ENCODE data around the gene XRCC3.

The XRCC3 gene

DNA sequence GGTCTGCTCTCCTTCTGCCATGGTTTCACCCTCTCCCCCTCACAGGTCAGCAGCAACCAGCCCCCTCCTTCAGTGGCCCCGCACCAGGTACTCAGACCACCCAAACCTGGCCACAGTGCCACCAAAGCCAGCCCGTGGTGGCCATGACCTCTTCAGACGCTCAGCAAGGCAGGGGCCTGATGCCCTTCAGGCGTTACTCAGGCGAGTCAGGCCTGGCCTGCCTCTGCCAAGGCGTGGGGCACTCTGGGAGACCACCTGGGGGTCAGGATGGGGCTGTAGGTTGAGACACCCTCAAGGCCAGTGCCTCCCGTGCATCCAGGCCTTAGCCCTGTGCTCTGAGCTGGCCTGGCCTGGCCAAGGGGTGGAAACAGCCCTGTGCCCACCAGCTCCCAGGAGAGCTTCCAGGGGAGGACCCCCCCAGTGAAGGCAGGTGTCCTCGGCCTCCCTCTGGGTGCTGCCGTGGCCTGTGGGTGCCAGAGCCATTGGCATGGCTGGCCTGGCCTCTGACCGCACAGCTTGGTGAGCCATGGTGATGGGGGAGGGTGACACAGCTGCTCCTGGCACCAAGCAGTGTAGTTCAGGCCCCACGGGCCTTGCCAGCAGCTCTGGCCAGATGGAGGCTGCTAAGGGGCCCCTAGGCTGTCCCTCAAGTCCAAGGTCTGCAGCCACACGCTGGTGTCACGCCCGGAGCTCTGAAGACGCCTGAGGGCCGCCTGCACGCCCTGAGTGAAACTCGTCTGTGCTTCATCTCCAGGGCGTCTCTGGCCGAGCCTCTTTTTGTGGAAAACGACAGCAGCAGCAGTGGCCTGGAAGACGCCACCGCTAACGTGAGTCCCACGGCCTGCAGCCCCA is 15.1 kb downstream of the XRCC3 start:
- TF ChIP-seq, protein P1, sequence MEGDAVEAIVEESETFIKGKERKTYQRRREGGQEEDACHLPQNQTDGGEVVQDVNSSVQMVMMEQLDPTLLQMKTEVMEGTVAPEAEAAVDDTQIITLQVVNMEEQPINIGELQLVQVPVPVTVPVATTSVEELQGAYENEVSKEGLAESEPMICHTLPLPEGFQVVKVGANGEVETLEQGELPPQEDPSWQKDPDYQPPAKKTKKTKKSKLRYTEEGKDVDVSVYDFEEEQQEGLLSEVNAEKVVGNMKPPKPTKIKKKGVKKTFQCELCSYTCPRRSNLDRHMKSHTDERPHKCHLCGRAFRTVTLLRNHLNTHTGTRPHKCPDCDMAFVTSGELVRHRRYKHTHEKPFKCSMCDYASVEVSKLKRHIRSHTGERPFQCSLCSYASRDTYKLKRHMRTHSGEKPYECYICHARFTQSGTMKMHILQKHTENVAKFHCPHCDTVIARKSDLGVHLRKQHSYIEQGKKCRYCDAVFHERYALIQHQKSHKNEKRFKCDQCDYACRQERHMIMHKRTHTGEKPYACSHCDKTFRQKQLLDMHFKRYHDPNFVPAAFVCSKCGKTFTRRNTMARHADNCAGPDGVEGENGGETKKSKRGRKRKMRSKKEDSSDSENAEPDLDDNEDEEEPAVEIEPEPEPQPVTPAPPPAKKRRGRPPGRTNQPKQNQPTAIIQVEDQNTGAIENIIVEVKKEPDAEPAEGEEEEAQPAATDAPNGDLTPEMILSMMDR (IDR thresholded peaks at IDR 0.05; ENCODE audit: low read depth, low read length), result no peak
- TF ChIP-seq, protein P2, sequence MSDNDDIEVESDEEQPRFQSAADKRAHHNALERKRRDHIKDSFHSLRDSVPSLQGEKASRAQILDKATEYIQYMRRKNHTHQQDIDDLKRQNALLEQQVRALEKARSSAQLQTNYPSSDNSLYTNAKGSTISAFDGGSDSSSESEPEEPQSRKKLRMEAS (IDR thresholded peaks at IDR 0.05; ENCODE audit: low read depth, low read length), result no peak
- TF ChIP-seq MYC (IDR thresholded peaks at IDR 0.05; ENCODE audit: low read depth, low read length), result no peak
- TF ChIP-seq POLR2A (IDR thresholded peaks at IDR 0.05; ENCODE audit: extremely low read depth, insufficient read length), result no peak
- H3K4me3 ChIP-seq (ENCODE audit: low read depth, low read length), result no peak overlapping the region
- no peak for DNase-seq (ENCODE audit: low read depth)

DNA sequence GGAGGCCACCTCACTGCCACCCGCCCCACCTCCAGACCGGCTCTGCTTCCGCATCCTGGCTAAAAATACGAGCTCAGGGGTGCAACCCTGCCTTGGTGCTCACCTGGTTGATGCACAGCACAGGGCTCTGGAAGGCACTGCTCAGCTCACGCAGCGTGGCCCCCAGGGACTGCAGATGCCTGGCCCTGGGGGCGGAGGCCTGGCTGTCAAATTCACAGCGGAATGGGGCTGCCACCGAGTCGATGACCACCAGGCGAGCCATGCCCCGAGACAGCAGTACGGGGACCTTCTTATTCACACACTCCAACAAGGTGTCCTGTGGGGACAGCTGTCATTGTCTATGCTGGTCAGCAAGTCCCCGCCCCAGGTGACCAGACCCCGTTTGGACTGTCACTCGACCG is 16.0 kb downstream of the XRCC3 start:
- no peak overlapping the region for H3K4me3 ChIP-seq (ENCODE audit: low read depth, low read length)
- TF ChIP-seq MYC (IDR thresholded peaks at IDR 0.05; ENCODE audit: low read depth, low read length), result no peak
- DNase-seq (ENCODE audit: low read depth), result no peak

DNA sequence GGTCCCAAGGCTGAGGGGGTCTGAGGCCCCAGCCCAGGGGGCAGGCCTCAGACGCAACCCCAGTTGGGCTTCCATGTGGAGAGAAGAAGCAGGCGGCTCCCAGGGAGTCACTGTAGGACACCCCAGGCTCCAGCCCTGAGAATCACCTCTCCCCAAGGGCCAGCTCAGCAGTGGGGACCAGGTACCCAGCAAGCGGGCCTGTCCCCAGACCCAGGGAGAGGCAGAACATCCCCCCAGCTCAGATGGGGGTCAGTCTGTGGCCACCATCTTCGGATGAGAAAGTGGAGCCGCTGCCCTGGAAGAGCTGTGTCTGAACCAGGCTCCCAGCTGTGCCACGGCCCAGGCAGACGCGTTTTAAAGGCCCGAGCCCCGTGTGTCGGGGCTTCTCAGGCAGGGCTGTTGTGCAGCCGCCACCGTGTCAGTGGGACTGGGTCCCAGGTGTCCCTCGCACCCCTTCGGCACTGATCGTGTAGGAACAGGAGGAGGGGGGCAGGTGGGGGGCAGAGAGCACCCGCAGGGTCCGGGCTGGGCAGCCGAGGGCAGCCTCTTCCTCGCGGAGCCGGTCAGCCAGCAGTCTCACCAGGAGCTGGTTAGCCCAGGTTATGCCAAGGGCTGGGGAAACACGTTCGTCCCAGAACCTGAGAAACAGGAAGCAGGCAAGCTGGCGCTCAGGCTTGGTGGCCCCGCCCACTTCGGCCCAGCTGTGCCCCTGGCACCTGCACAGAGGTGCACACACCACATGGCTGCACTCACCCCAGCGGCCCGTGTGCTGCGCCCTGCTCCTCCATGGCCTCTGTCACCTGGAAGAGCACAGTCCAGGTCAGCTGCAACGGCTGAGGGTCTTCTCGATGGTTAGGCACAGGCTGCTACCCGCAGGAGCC is 16.6 kb downstream of the XRCC3 start:
- H3K4me3 ChIP-seq (ENCODE audit: low read depth, low read length), result no peak overlapping the region
- no peak for DNase-seq (ENCODE audit: low read depth)
- TF ChIP-seq, protein P2 (IDR thresholded peaks at IDR 0.05; ENCODE audit: low read depth, low read length), result no peak
- TF ChIP-seq POLR2A (IDR thresholded peaks at IDR 0.05; ENCODE audit: extremely low read depth, insufficient read length) (no peak), MYC (IDR thresholded peaks at IDR 0.05; ENCODE audit: low read depth, low read length) (no peak)
- TF ChIP-seq, protein P1 (IDR thresholded peaks at IDR 0.05; ENCODE audit: low read depth, low read length), result no peak

DNA sequence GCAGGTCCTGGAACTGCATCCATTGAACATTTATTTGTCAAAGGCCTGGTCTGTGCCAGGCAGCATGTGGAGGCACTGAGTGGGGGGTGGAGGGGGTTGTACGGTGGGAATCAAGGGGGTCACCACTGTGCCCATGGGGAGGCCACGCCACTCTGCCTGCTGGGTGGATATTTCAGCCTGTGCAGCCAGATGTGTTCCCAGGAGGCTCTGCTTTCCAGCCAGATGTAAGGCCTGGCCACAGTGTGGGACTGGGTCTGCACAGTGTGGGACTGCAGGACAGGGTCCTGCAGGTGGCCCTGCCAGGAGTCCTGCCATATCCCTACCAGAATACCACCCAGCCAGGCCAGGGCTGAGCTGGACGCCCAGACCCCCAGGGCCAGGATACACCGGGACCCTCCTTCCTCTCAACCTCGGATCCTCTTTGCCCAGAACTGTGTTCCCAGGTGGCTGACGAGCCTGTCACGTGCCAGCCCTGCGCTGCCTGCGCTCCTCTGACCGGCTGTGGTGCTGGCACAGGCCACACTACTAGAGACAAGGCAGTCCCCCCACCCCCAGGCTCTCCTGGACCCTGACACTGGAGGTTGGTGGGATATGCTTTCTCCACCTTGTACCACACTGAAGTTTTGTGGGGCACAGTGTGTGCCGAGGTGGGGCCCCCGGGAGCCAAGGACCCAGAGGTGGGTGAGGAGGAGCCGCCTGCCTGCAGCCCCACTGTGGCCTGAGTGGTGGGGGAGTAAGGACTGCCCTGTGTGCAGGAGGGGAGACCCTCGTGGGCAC is 17.5 kb downstream of the XRCC3 start:
- H3K4me3 ChIP-seq (ENCODE audit: low read depth, low read length), result no peak overlapping the region
- TF ChIP-seq POLR2A (IDR thresholded peaks at IDR 0.05; ENCODE audit: extremely low read depth, insufficient read length) (no peak), MYC (IDR thresholded peaks at IDR 0.05; ENCODE audit: low read depth, low read length) (no peak)
- TF ChIP-seq, protein P1 (IDR thresholded peaks at IDR 0.05; ENCODE audit: low read depth, low read length), result no peak
- TF ChIP-seq, protein P2 (IDR thresholded peaks at IDR 0.05; ENCODE audit: low read depth, low read length), result no peak
- DNase-seq (ENCODE audit: low read depth), result no peak

DNA sequence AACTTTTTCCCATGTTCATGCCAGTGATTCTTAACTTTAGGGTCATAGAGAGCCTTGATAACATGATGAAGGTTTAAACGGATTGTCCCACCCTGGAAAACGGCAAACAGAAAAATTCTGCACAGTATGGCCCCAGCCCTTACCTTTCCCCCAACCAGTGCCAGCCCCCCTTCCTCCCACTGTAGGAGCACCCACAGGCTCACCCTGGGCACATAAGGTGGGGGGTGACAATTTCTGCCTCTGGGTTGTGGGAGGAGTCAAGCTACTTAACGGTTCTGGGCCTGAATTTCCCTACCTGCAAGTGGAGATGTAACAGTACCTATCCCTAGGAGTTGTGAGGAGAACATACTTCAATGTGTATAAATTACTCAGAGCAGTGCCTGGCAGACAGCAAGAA is 18.0 kb downstream of the XRCC3 start:
- H3K4me3 ChIP-seq (ENCODE audit: low read depth, low read length), result no peak overlapping the region
- no peak for DNase-seq (ENCODE audit: low read depth)
- TF ChIP-seq POLR2A (IDR thresholded peaks at IDR 0.05; ENCODE audit: extremely low read depth, insufficient read length) (no peak), MYC (IDR thresholded peaks at IDR 0.05; ENCODE audit: low read depth, low read length) (no peak)
- TF ChIP-seq, protein P2 (IDR thresholded peaks at IDR 0.05; ENCODE audit: low read depth, low read length), result no peak
- TF ChIP-seq, protein P1 (IDR thresholded peaks at IDR 0.05; ENCODE audit: low read depth, low read length), result no peak

Measured in NB4 (cell line).